Heart right ventricle (tissue), 16 donors: ENCODE results near the gene DYNLT2. TPM values are rescaled to one million over a fixed set of nuclear protein-coding genes. Genes with fewer than 3 reads are reported as not detected.

ENCODE experiments used
- ATAC-seq, 8 donors: fragments of 200-7000 bp; cut with Tn5 transposase; one replicate each; pipeline ENCODE4 v1.9.1; 2020; ENCODE audit warnings: mild to moderate bottlenecking in 8 of 8, moderate library complexity in 8 of 8, moderate number of reproducible peaks in 1 of 8
- DNase-seq, 2 donors: peaks; one replicate each; pipeline ENCODE4 v3.0.0-alpha.2; 2020
- H3K27ac ChIP-seq, 10 donors: fragments of 200-600 bp; sonication (generic) in 2 of 10; one replicate each; pipeline versions ENCODE4 v1.5.0 to v1.8.0; 2020 to 2022; ENCODE audit warnings: mild to moderate bottlenecking in 3 of 10
- H3K27me3 ChIP-seq, 7 donors: fragments of 200-600 bp; one replicate each; pipeline ENCODE4 v1.8.0; 2021 to 2022; ENCODE audit warnings: mild to moderate bottlenecking in 2 of 7
- H3K36me3 ChIP-seq, 9 donors: fragments of 200-600 bp; sonication (generic) in 1 of 9; one replicate each; pipeline versions ENCODE4 v1.5.0 to v1.8.0; 2020 to 2022; ENCODE audit warnings: mild to moderate bottlenecking in 2 of 9
- H3K4me1 ChIP-seq, 9 donors: fragments of 200-600 bp; sonication (generic) in 1 of 9; one replicate each; pipeline versions ENCODE4 v1.5.0 to v1.8.0; 2020 to 2022; ENCODE audit warnings: mild to moderate bottlenecking in 4 of 9
- H3K4me3 ChIP-seq, 10 donors: fragments of 200-600 bp; sonication (generic) in 2 of 10; one replicate each; pipeline versions ENCODE4 v1.5.0 to v1.8.0; 2020 to 2022; ENCODE audit warnings: mild to moderate bottlenecking in 7 of 10, moderate library complexity in 2 of 10
- H3K9me3 ChIP-seq, 11 donors: fragments of 200-600 bp in 10 of 11; sonication (generic) in 2 of 11; one replicate each; pipeline versions ENCODE4 v1.5.0 to v1.8.0; 2013 to 2022; ENCODE audit warnings: mild to moderate bottlenecking in 2 of 11, control low read depth in 1 of 11, moderate library complexity in 1 of 11
- CTCF ChIP-seq, 9 donors: fragments of 200-600 bp; sonication (generic) in 2 of 9; IDR thresholded peaks; one replicate each; pipeline versions ENCODE4 v1.5.0 to v1.8.0; 2021 to 2022; ENCODE audit warnings: antibody characterized with exemption in 9 of 9, mild to moderate bottlenecking in 5 of 9, moderate library complexity in 1 of 9
- WGBS, 2 donors: extraction: QIAGEN DNeasy Blood & Tissue Kit; methylation state at CpG; one replicate each; pipeline ENCODE4 v1.1.7; 2013; ENCODE audit warnings: inconsistent platforms in 1 of 2; 5-methylcytosine and 5-hydroxymethylcytosine counted together
- intact Hi-C, 10 donors: fragments of 100-400 bp; cut with DNase I; formaldehyde crosslinking; loops; one replicate each; pipeline versions ENCODE4 v1.11.1 to v1.14.2; 2022
- polyA plus RNA-seq, 2 donors: library from polyadenylated mRNA; stranded (reverse); fragments of 200-250 nt; gene quantifications; one replicate each; pipeline ENCODE4 v1.2.3, GENCODE V29; 2013
- total RNA-seq, 10 donors: library from RNA; stranded (reverse); fragmentation: NEBNext Ultra II Directional in 3 of 10; extraction: Animal tissue kit (Norgen Biotek cat#: 25700) in 3 of 10; gene quantifications; one replicate each; pipeline versions ENCODE4 v1.2.1 to v1.2.4, GENCODE V29; 2021 to 2023
- donor health status: Arrhythmogenic right ventricular cardiomyopathy.
- donor health status: ischemic (EF 13 %, LVEDD 7.1; RV severe dilation, severe dysfunction).
- donor health status: healthy with polysubstance abuse.
- donor health status: DM: no; HTN: yes; CAD: no.
- donor health status: DM: no; HTN: no; CAD: no.
- donor health status: ischemic (EF 25% LVEDD 6.9; RV normal size, moderate dysfunction).
- donor health status: ischemic (EF 25% LVEDD 5.7; RV mildly dilated, moderate dysfunction).
- donor health status: healthy.
- donor health status: DM: yes; HTN: yes; CAD: no.
- donor health status: Ischemic cardiomyopathy.
- donor health status: ischemic (EF 35%, LVEDD 5.7; RV mildly dilated, moderate dysfunction).
- donor health status: nonischemic (EF 11% LVEDD 7.7; RV severe dilation, severe dysfunction).
- donor health status: DM: yes; HTN: yes; CAD: no.
- donor health status: PGD.
- donor health status: ischemic (EF 29% LVEDD 5.4; RV normal size, mild dysfunction).
- donor health status: nonischemic (EF 23%, LVEDD 6.1; RV moderate dilation, normal function).

The DYNLT2 gene
- total and polyA plus RNA-seq, 12 donors = 0.19 to 3.4 (median 0.66) TPM

GRCh38 chr6:169724494-169725124 lies 26.8 kb downstream of the DYNLT2 start, which contains the start of gene PHF10:
Gene PHF10 (minus strand): TSS chr6:169724500. CDS start chr6:169723931, 569 bp downstream.
- TF ChIP-seq CTCF (IDR thresholded peaks at IDR 0.05) = no peak
- Histone ChIP-seq H3K9me3 (no peaks in the 10 kb centered on the region), H3K36me3 (peaks cover 0 to 6% (median 0%) of the 10 kb centered on the region in 9 donors), H3K4me3 (peak within 1 kb of the TSS; percentile 54 to 82 (median 71)), H3K27me3 (no peaks in the 10 kb centered on the region), H3K4me1 (peaks cover 8 to 34% (median 26%) of the 10 kb centered on the region in 9 donors), H3K27ac (peak within 1 kb of the TSS; percentile 84 to 97 (median 91))
- ATAC-seq (peak; percentile 25 to 65 (median 48)), DNase-seq (peak; percentile 34 to 67)
- intact Hi-C loops = loop anchor here in 1 of 10 donors (2.0 kb wide), 1 partner anchor 26 kb away; the partner anchor contains the start of genes DYNLT2 and ERMARD
- WGBS, 2 donors = 1 to 2% methylated on average over 66 to 83 of the region's 89 CpGs

GRCh38 chr6:169723991-169724493 lies 27.3 kb downstream of the DYNLT2 start:
- peak; percentile 17 to 53 for DNase-seq
- TF ChIP-seq CTCF (IDR thresholded peaks at IDR 0.05) = no peak
- H3K4me1 ChIP-seq = peaks cover 8 to 34% (median 27%) of the 10 kb centered on the region in 9 donors
- H3K27ac ChIP-seq = peak overlapping the region; percentile 47 to 94 (median 87)
- no peaks in the 10 kb centered on the region for H3K27me3 ChIP-seq
- no peaks in the 10 kb centered on the region for H3K9me3 ChIP-seq
- peak in 4 of 8 donors; percentile 26 to 39 (median 34) for ATAC-seq
- H3K36me3 ChIP-seq = peaks cover 0 to 8% (median 0%) of the 10 kb centered on the region in 9 donors
- peak overlapping the region in 9 of 10 donors; percentile 32 to 71 (median 65) for H3K4me3 ChIP-seq
- intact Hi-C loops = loop anchor here in 2 of 10 donors (1.0 to 2.0 kb wide), 2 partner anchors 27 kb away; partner anchors contain the start of genes DYNLT2 (in 2 of the 2) and ERMARD (in 2 of the 2)
- 0% methylated on average over 12 to 67 of the region's 89 CpGs for WGBS, 2 donors

DNA sequence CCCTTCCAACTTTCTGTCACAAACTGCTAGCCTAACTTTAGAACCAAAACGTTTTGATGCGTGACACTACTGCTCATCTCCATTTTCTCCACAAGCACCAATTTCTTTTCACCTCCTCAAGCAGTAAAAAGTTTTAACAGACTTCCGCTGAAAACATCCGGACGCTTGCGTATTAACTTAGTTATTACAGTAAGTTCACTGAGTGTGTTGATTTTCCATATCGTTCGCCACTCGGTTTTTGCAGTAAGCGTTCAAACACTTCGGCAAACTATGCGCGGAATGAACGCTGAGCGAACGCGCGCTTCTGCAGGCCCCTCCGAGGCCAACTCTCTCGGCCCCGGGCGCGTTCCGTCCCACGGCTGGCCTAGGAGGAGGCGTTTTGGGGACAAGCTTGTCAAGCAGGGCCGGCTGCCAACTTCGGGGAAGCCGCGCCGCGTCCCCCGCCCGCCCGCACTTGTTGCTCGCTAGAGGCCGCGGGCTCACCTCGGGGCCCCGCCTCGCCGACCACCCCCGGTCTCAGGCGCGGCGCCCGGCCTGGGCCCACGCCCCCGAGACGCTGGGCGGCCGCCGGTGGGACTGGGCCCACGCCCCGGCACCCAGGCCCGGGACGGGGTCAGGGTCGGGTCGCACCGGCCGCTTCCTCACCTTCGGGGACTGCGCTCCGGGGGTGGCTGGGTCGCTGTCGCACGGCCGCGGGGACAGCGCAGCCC lies 28.0 kb downstream of the DYNLT2 start:
- TF ChIP-seq CTCF (IDR thresholded peaks at IDR 0.05) = peak in 1 of 9 donors; percentile 15
- peak overlapping the region; percentile 50 to 82 (median 71) for H3K4me3 ChIP-seq
- peaks cover 8 to 34% (median 27%) of the 10 kb centered on the region in 9 donors for H3K4me1 ChIP-seq
- ATAC-seq (peak; percentile 73 to 90 (median 86)), DNase-seq (peak; percentile 87)
- intact Hi-C loops = loop anchor here in 1 of 10 donors (1.0 kb wide), 1 partner anchor 28 kb away; the partner anchor contains the start of genes DYNLT2 and ERMARD
- peaks cover 0 to 14% (median 0%) of the 10 kb centered on the region in 9 donors for H3K36me3 ChIP-seq
- peak overlapping the region; percentile 82 to 97 (median 90) for H3K27ac ChIP-seq
- WGBS, 2 donors = 0% methylated on average over 64 to 70 of the region's 70 CpGs
- H3K27me3 ChIP-seq = no peaks in the 10 kb centered on the region
- H3K9me3 ChIP-seq = no peaks in the 10 kb centered on the region
